ENCODE results near the gene NALCN.

DNA sequence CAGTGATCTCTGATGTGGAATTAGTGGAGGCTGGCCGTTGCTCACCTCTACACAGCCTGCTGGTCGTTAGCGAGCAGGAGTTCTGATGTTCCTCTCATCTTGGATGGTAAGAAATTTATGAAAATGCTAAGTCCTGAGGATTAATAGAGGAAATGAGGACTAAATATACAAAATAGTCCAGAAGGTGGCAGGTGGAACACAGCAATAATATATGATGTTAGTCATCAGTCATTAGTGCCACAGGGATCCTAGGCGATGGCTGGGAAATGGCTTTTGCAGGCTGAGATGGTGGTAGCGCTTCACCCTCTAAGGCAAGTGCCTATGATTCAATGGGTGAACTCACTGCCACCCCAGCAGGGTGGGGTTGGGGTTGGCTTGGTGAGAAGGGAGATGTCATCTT is 403.1 kb downstream of the NALCN start:
- TF ChIP-seq POLR2AphosphoS5 (IDR thresholded peaks at IDR 0.05; ENCODE audit: low read depth, low read length) (no peak), TAF1 (IDR thresholded peaks at IDR 0.05; ENCODE audit: borderline replicate concordance, low read depth, low read length) (no peak)
